ENCODE results near the gene C1orf50. TPM values are rescaled to one million over a fixed set of nuclear protein-coding genes. Genes with fewer than 3 reads are reported as not detected.

Gene C1orf50
- total RNA-seq, 1 experiment from 2014 or later = 5.1 TPM

- CTCF ChIA-PET = interaction anchor here (1.0 to 2.5 kb wide), 11 partner anchors 11 to 163 kb away, joined by 3 to 22 read pairs (median 4); partner anchors contain the start of genes C1orf50, P3H1 and YBX1
Observed at GRCh38 chr1:42740851-42741580, 26.0 kb upstream of the C1orf50 start.

GRCh38 chr1:42741706-42742105 is 25.3 kb upstream of the C1orf50 start:
- CTCF ChIA-PET = interaction anchor here (1.0 to 2.4 kb wide), 2 partner anchors 16 to 25 kb away, joined by 4 to 18 read pairs; partner anchors contain the start of genes C1orf50 and P3H1
- Mint-ChIP-seq H3K27ac (no peak overlapping the region), H3K4me1 (peaks cover 47% of the 10 kb centered on the region)

More at GRCh38 chr1:42740851-42741580, 26.0 kb upstream of the C1orf50 start:
- H3K9me3 Mint-ChIP-seq = no peaks in the 10 kb centered on the region
- DNase-seq (ENCODE audit: low spot score) (peak; percentile 57), ATAC-seq (peak; percentile 4; the same call in 1 of the 2 replicates)
- POLR2A ChIA-PET = interaction anchor here (0.5 to 1.3 kb wide), 4 partner anchors 26 to 101 kb away, joined by 3 to 6 read pairs (median 4); partner anchors contain the start of genes C1orf50, P3H1 and YBX1
- H3K4me1 Mint-ChIP-seq = peaks cover 47% of the 10 kb centered on the region
- peak overlapping the region; percentile 41; the same call in 1 of the 2 replicates for H3K4me3 Mint-ChIP-seq
- TF ChIP-seq FOXP4 (CRISPR knock-in tag; IDR thresholded peaks at IDR 0.05) (peak; percentile 31; the same call in 1 of the 2 replicates), USF1 (CRISPR knock-in tag; IDR thresholded peaks at IDR 0.05) (no peak), USF2 (CRISPR knock-in tag; IDR thresholded peaks at IDR 0.05) (0 out of 2 replicates have a peak, but pooled peaks have one; percentile 20)
- H3K36me3 Mint-ChIP-seq = peaks cover 4% of the 10 kb centered on the region; the same call in 1 of the 2 replicates
- H3K27ac Mint-ChIP-seq = no peak overlapping the region
- H3K27me3 Mint-ChIP-seq (ENCODE audit: low read depth) = no peaks in the 10 kb centered on the region

GRCh38 chr1:42742141-42742540 is 24.9 kb upstream of the C1orf50 start:
- no peaks in the 10 kb centered on the region for H3K9me3 Mint-ChIP-seq
- H3K27ac Mint-ChIP-seq = no peak overlapping the region
- TF ChIP-seq CREM (CRISPR knock-in tag; IDR thresholded peaks at IDR 0.05) = no peak
- no peak for TF ChIP-seq ZNF232 (CRISPR knock-in tag; IDR thresholded peaks at IDR 0.05)
- TF ChIP-seq ZNF121 (CRISPR knock-in tag; IDR thresholded peaks at IDR 0.05) = no peak
- TF ChIP-seq MYBL2 (CRISPR knock-in tag; IDR thresholded peaks at IDR 0.05) = no peak
- no peak for TF ChIP-seq ZSCAN18 (CRISPR knock-in tag; IDR thresholded peaks at IDR 0.05)
- TF ChIP-seq IRF2 (CRISPR knock-in tag; IDR thresholded peaks at IDR 0.05; ENCODE audit: borderline replicate concordance, low read depth) = no peak
- TF ChIP-seq GTF2I (CRISPR knock-in tag; conservative IDR thresholded peaks at IDR 0.05) = no peak
- no peak for TF ChIP-seq CDX4 (CRISPR knock-in tag; IDR thresholded peaks at IDR 0.05; ENCODE audit: borderline replicate concordance)
- no peak for TF ChIP-seq PREB (CRISPR knock-in tag; IDR thresholded peaks at IDR 0.05; ENCODE audit: borderline replicate concordance)
- TF ChIP-seq ZNF317 (CRISPR knock-in tag; IDR thresholded peaks at IDR 0.05; ENCODE audit: borderline replicate concordance, low read depth) = no peak
- TF ChIP-seq USF1 (CRISPR knock-in tag; IDR thresholded peaks at IDR 0.05) = no peak
- TF ChIP-seq NR2C2 (CRISPR knock-in tag; IDR thresholded peaks at IDR 0.05) = no peak
- no peak for TF ChIP-seq NR3C1 (CRISPR knock-in tag; conservative IDR thresholded peaks at IDR 0.05; ENCODE audit: low read depth)
- DNase-seq (ENCODE audit: low spot score) (no peak), ATAC-seq (no peak)
- H3K36me3 Mint-ChIP-seq = peaks cover 12% of the 10 kb centered on the region; the same call in 1 of the 2 replicates
- POLR2A ChIA-PET = no interaction called here
- peaks cover 46% of the 10 kb centered on the region for H3K4me1 Mint-ChIP-seq
- CTCF ChIA-PET = interaction anchor here (0.7 to 2.4 kb wide), 4 partner anchors 15 to 164 kb away, joined by 3 to 18 read pairs (median 4); partner anchors contain the start of genes C1orf50 and P3H1
- no peak overlapping the region for H3K4me3 Mint-ChIP-seq
- H3K27me3 Mint-ChIP-seq (ENCODE audit: low read depth) = no peaks in the 10 kb centered on the region

More at GRCh38 chr1:42741706-42742105, 25.3 kb upstream of the C1orf50 start:
- DNase-seq (ENCODE audit: low spot score) (no peak), ATAC-seq (no peak)
- peak; percentile 23; the same call in 1 of the 2 replicates for TF ChIP-seq ZNF423 (CRISPR knock-in tag; IDR thresholded peaks at IDR 0.05)
- no peak for TF ChIP-seq ZNF138 (CRISPR knock-in tag; conservative IDR thresholded peaks at IDR 0.05)
- TF ChIP-seq ZNF232 (CRISPR knock-in tag; IDR thresholded peaks at IDR 0.05) = no peak
- no peak for TF ChIP-seq CREM (CRISPR knock-in tag; IDR thresholded peaks at IDR 0.05)
- H3K4me3 Mint-ChIP-seq = no peak overlapping the region
- no peaks in the 10 kb centered on the region for H3K27me3 Mint-ChIP-seq (ENCODE audit: low read depth)
- no peaks in the 10 kb centered on the region for H3K9me3 Mint-ChIP-seq
- peaks cover 8% of the 10 kb centered on the region; the same call in 1 of the 2 replicates for H3K36me3 Mint-ChIP-seq
- POLR2A ChIA-PET = interaction anchor here (0.5 kb wide), 1 partner anchor 102 kb away, joined by 3 read pairs; no protein-coding TSS in a partner anchor
